Loucy (cell line): Measurements from ENCODE around the gene PGS1.

ENCODE experiments used
- H2AFZ ChIP-seq: fragments of 200-600 bp; sonication (generic); 2 replicates; pipeline ENCODE4 v1.6.0; 2016; ENCODE audit warnings: antibody characterized with exemption, mild to moderate bottlenecking, low read length, moderate library complexity
- H3F3A ChIP-seq: fragments of 200-600 bp; 2 replicates; pipeline ENCODE4 v1.6.0; 2016; ENCODE audit warnings: antibody characterized with exemption, low read depth, mild to moderate bottlenecking
- H3K27me3 ChIP-seq: fragments of 200-600 bp; sonication (generic); 2 replicates; pipeline ENCODE4 v1.6.1; 2014; ENCODE audit warnings: low read length, mild to moderate bottlenecking; ENCODE audit not compliant: insufficient read depth, poor library complexity, severe bottlenecking
- H3K36me3 ChIP-seq: fragments of 200-600 bp; sonication (generic); 2 replicates; pipeline ENCODE4 v1.6.1; 2016; ENCODE audit warnings: low read length; ENCODE audit not compliant: insufficient read depth
- H3K4me1 ChIP-seq: fragments of 200-600 bp; sonication (generic); 2 replicates; pipeline ENCODE4 v1.5.1; 2014; ENCODE audit warnings: low read length, mild to moderate bottlenecking; ENCODE audit not compliant: insufficient read depth, poor library complexity, severe bottlenecking
- H3K4me2 ChIP-seq: fragments of 200-600 bp; sonication (generic); 2 replicates; pipeline ENCODE4 v1.6.0; 2014; ENCODE audit warnings: antibody characterized with exemption, low read length, low read depth, mild to moderate bottlenecking; ENCODE audit not compliant: poor library complexity, severe bottlenecking
- H3K4me3 ChIP-seq: fragments of 200-600 bp; sonication (generic); 2 replicates; pipeline ENCODE4 v1.5.1; 2014; ENCODE audit warnings: low read length, mild to moderate bottlenecking, mixed read lengths; ENCODE audit not compliant: poor library complexity, severe bottlenecking
- H3K79me2 ChIP-seq: fragments of 200-600 bp; sonication (generic); 2 replicates; pipeline ENCODE4 v1.6.1; 2014; ENCODE audit warnings: low read length; ENCODE audit not compliant: insufficient read depth
- H3K9ac ChIP-seq: fragments of 200-600 bp; sonication (generic); 2 replicates; pipeline ENCODE4 v1.6.0; 2014; ENCODE audit warnings: mild to moderate bottlenecking, low read depth, low read length, moderate library complexity; ENCODE audit not compliant: poor library complexity, severe bottlenecking
- H3K9me2 ChIP-seq: fragments of 200-600 bp; sonication (generic); replicated peaks from 2 replicates; pipeline ENCODE4 v1.6.1; 2016; ENCODE audit warnings: low read depth, low read length, mixed read lengths
- H3K9me3 ChIP-seq: fragments of 200-600 bp; sonication (generic); 2 replicates; pipeline ENCODE4 v1.6.1; 2014; ENCODE audit warnings: mild to moderate bottlenecking, antibody characterized with exemption, low read length, low read depth; ENCODE audit not compliant: insufficient read depth
- H4K20me1 ChIP-seq: fragments of 200-600 bp; sonication (generic); 2 replicates; pipeline ENCODE4 v1.6.0; 2014; ENCODE audit warnings: antibody characterized with exemption, low read length, mild to moderate bottlenecking; ENCODE audit not compliant: insufficient read depth, poor library complexity, severe bottlenecking
- CTCF ChIP-seq: fragments of 200-600 bp; sonication (generic); conservative IDR thresholded peaks from 2 replicates; pipeline ENCODE4 v1.5.1; 2014; ENCODE audit warnings: mild to moderate bottlenecking, antibody characterized with exemption, low read length
- EZH2phosphoT487 ChIP-seq: fragments of 200-600 bp; IDR thresholded peaks from 2 replicates; pipeline ENCODE4 v1.6.1; 2018; ENCODE audit warnings: antibody characterized with exemption, mild to moderate bottlenecking, moderate library complexity, borderline replicate concordance

The PGS1 gene

GRCh38 chr17:78391051-78391431 is 12.6 kb downstream of the PGS1 start:
- Histone ChIP-seq H4K20me1 (peaks cover 61% of the 10 kb centered on the region), H3K4me1 (peaks cover 22% of the 10 kb centered on the region), H3K79me2 (peaks cover 89% of the 10 kb centered on the region), H3K27me3 (no peaks in the 10 kb centered on the region), H3F3A (no peaks in the 10 kb centered on the region), H3K9me2 (no peaks in the 10 kb centered on the region), H3K4me2 (no peak overlapping the region), H2AFZ (no peak overlapping the region), H3K9ac (no peak overlapping the region), H3K9me3 (no peaks in the 10 kb centered on the region), H3K4me3 (no peak overlapping the region), H3K36me3 (peaks cover 38% of the 10 kb centered on the region; the same call in 1 of the 2 replicates)
- TF ChIP-seq EZH2phosphoT487 (no peak), CTCF (no peak)

- Histone ChIP-seq H3K79me2 (peaks cover 85% of the 10 kb centered on the region), H4K20me1 (peaks cover 56% of the 10 kb centered on the region), H3K9ac (no peak overlapping the region)
Measured at GRCh38 chr17:78391843-78392242, 13.4 kb downstream of the PGS1 start.

DNA sequence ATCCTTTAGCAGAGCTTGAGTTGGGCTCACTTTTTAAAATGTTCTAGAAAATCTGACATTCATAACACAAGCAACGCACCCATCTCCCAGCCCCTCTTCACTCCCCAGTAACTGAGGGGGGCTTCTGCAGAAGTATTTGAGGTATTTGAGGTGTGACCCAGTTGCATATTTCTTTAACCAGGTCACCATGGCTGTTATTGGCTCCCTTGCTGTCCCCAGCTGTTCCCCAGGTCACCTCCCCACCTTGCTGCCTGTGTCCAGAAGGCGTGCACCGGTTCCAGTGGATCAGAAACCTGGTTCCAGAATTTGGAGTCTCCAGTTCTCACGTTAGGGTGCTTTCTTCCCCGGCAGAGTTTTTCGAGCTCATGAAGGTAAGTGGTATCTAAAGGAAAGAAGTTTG is 13.8 kb downstream of the PGS1 start:
- Histone ChIP-seq H2AFZ (no peak overlapping the region), H3K27me3 (no peaks in the 10 kb centered on the region), H3K79me2 (peaks cover 84% of the 10 kb centered on the region), H3K9me2 (no peaks in the 10 kb centered on the region), H3K4me1 (peaks cover 12% of the 10 kb centered on the region), H3K36me3 (peaks cover 50% of the 10 kb centered on the region; the same call in 1 of the 2 replicates), H3K9ac (no peak overlapping the region), H3F3A (no peaks in the 10 kb centered on the region), H3K4me2 (no peak overlapping the region), H3K4me3 (no peak overlapping the region), H3K9me3 (no peaks in the 10 kb centered on the region), H4K20me1 (peaks cover 56% of the 10 kb centered on the region)
- TF ChIP-seq CTCF = no peak
- no peak for TF ChIP-seq EZH2phosphoT487

More at GRCh38 chr17:78391843-78392242, 13.4 kb downstream of the PGS1 start:
- Histone ChIP-seq H2AFZ (no peak overlapping the region), H3K27me3 (no peaks in the 10 kb centered on the region), H3K4me2 (no peak overlapping the region), H3F3A (no peaks in the 10 kb centered on the region), H3K36me3 (peaks cover 46% of the 10 kb centered on the region; the same call in 1 of the 2 replicates), H3K9me3 (no peaks in the 10 kb centered on the region), H3K4me3 (no peak overlapping the region), H3K4me1 (peaks cover 14% of the 10 kb centered on the region), H3K9me2 (no peaks in the 10 kb centered on the region)
- TF ChIP-seq EZH2phosphoT487 (no peak), CTCF (no peak)
